ENCODE measurements around the gene LRRC72.

DNA sequence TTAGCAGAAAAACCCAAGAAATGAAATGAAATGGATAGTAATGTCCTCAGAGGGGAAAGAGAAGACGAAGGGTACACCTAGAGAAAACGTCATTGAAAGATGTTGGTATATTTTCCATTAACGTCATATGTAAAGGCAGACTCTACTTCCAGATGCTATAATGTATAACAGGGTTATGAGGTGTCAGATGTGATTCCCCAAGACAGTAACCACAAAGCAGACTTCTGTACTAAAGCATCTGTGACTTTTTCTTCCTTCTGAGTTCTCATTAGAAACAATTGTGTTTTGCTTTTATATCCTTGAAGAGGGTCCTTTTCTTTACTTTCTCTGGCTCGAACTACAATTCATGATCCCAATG is 37.4 kb downstream of the LRRC72 start:
- TF ChIP-seq TAF1 (IDR thresholded peaks at IDR 0.05; ENCODE audit: borderline replicate concordance, low read depth, low read length) (no peak), ESRRA (IDR thresholded peaks at IDR 0.05; ENCODE audit: low read length) (no peak), USF2 (IDR thresholded peaks at IDR 0.05; ENCODE audit: borderline replicate concordance, low read depth, low read length) (no peak), POLR2A (IDR thresholded peaks at IDR 0.05; ENCODE audit: low read depth, low read length) (no peak), SMAD1 (IDR thresholded peaks at IDR 0.05; ENCODE audit: low read depth, partially characterized antibody) (no peak), HDAC6 (IDR thresholded peaks at IDR 0.05; ENCODE audit: unreplicated experiment) (no peak), ZNF274 (IDR thresholded peaks at IDR 0.05; ENCODE audit: insufficient read depth, insufficient read length) (no peak), SMC3 (IDR thresholded peaks at IDR 0.05; ENCODE audit: borderline replicate concordance, low read length) (no peak), YY1 (IDR thresholded peaks at IDR 0.05; ENCODE audit: low read depth, low read length) (no peak), NRF1 (conservative IDR thresholded peaks at IDR 0.05; ENCODE audit: low read depth, low read length) (no peak), REST (IDR thresholded peaks at IDR 0.05; ENCODE audit: low read depth, low read length) (no peak)
- TF ChIP-seq, protein P1, sequence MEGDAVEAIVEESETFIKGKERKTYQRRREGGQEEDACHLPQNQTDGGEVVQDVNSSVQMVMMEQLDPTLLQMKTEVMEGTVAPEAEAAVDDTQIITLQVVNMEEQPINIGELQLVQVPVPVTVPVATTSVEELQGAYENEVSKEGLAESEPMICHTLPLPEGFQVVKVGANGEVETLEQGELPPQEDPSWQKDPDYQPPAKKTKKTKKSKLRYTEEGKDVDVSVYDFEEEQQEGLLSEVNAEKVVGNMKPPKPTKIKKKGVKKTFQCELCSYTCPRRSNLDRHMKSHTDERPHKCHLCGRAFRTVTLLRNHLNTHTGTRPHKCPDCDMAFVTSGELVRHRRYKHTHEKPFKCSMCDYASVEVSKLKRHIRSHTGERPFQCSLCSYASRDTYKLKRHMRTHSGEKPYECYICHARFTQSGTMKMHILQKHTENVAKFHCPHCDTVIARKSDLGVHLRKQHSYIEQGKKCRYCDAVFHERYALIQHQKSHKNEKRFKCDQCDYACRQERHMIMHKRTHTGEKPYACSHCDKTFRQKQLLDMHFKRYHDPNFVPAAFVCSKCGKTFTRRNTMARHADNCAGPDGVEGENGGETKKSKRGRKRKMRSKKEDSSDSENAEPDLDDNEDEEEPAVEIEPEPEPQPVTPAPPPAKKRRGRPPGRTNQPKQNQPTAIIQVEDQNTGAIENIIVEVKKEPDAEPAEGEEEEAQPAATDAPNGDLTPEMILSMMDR (IDR thresholded peaks at IDR 0.05 in 2 of 3, conservative IDR thresholded peaks at IDR 0.05 in 1 of 3; ENCODE audit: control insufficient read depth in 2 of 3, extremely low read depth in 1 of 3, insufficient read depth in 1 of 3, low read depth in 3 of 3, low read length in 3 of 3): no peak
